Heart left ventricle (tissue), 13 donors: Measurements from ENCODE around the gene IFT25.

Experiments used
- POLR2A ChIP-seq, 2 donors: fragments of 450-650 bp; IDR thresholded peaks; one replicate each; pipeline ENCODE4 v1.6.1; 2017; ENCODE audit warnings: antibody characterized with exemption in 2 of 2, mild to moderate bottlenecking in 2 of 2, moderate library complexity in 2 of 2
- TF ChIP-seq, protein P1 (sequence below), 12 donors: fragments of 200-600 bp; sonication (generic) in 4 of 12; IDR thresholded peaks; one replicate each; pipeline versions ENCODE4 v1.5.0 to v1.8.0; 2018 to 2022; ENCODE audit warnings: antibody characterized with exemption in 12 of 12, mild to moderate bottlenecking in 5 of 12
- donor health status: ischemic (EF 13 %, LVEDD 7.1; RV severe dilation, severe dysfunction).
- donor health status: DM: no; HTN: yes; CAD: no.
- donor health status: DM: no; HTN: no; CAD: no.
- donor health status: ischemic (EF 25% LVEDD 6.9; RV normal size, moderate dysfunction).
- donor health status: ischemic (EF 25% LVEDD 5.7; RV mildly dilated, moderate dysfunction).
- donor health status: ischemic (EF 35%, LVEDD 5.7; RV mildly dilated, moderate dysfunction).
- donor health status: nonischemic (EF 11% LVEDD 7.7; RV severe dilation, severe dysfunction).
- donor health status: DM: yes; HTN: yes; CAD: no.
- donor health status: PGD.
- donor health status: ischemic (EF 29% LVEDD 5.4; RV normal size, mild dysfunction).
- donor health status: nonischemic (EF 23%, LVEDD 6.1; RV moderate dilation, normal function).

GRCh38 chr1:53954128-53954527, 8.6 kb upstream of the IFT25 start:
- TF ChIP-seq, protein P1, sequence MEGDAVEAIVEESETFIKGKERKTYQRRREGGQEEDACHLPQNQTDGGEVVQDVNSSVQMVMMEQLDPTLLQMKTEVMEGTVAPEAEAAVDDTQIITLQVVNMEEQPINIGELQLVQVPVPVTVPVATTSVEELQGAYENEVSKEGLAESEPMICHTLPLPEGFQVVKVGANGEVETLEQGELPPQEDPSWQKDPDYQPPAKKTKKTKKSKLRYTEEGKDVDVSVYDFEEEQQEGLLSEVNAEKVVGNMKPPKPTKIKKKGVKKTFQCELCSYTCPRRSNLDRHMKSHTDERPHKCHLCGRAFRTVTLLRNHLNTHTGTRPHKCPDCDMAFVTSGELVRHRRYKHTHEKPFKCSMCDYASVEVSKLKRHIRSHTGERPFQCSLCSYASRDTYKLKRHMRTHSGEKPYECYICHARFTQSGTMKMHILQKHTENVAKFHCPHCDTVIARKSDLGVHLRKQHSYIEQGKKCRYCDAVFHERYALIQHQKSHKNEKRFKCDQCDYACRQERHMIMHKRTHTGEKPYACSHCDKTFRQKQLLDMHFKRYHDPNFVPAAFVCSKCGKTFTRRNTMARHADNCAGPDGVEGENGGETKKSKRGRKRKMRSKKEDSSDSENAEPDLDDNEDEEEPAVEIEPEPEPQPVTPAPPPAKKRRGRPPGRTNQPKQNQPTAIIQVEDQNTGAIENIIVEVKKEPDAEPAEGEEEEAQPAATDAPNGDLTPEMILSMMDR (IDR thresholded peaks at IDR 0.05), result no peak
- no peak for TF ChIP-seq POLR2A (IDR thresholded peaks at IDR 0.05)
